NK-92 (cell line): ENCODE results near the gene TAF12.
"Not testable (repeated sequence)": the region's sequence is repeated elsewhere in the genome, so short reads cannot be mapped to it uniquely, and the experiment has no call there.

Experiments
- DNase-seq: peaks from one replicate; lab custom pipeline; 2025; ENCODE audit not compliant: unreplicated experiment; lab: John Stamatoyannopoulos, UW

Gene TAF12

GRCh38 chr1:28642847-28643635, at the start of gene TAF12:
Gene TAF12, minus strand, starts transcription at chr1:28643067. Its CDS starts 20,986 bp downstream, at chr1:28622081.
- DNase-seq, result peak; percentile 45

- not testable (repeated sequence) for DNase-seq
Measured at GRCh38 chr1:28691627-28692026, 48.8 kb upstream of the TAF12 start.

GRCh38 chr1:28684937-28685336, 42.1 kb upstream of the TAF12 start:
- no peak for DNase-seq

- DNase-seq, result no peak
Measured at GRCh38 chr1:28682840-28683239, 40.0 kb upstream of the TAF12 start.

GRCh38 chr1:28680151-28680550, 37.3 kb upstream of the TAF12 start:
- DNase-seq, result no peak

GRCh38 chr1:28675924-28676257, 33.0 kb upstream of the TAF12 start:
- DNase-seq, result no peak

GRCh38 chr1:28672971-28673370, 30.1 kb upstream of the TAF12 start:
- DNase-seq, result not testable (repeated sequence)

- DNase-seq, result no peak
Measured at GRCh38 chr1:28671254-28671780, 28.4 kb upstream of the TAF12 start.

GRCh38 chr1:28668956-28669723, 26.3 kb upstream of the TAF12 start:
- DNase-seq, result no peak

GRCh38 chr1:28668191-28668955, 25.5 kb upstream of the TAF12 start, which contains the start of gene GMEB1:
Gene GMEB1, plus strand, starts transcription at chr1:28668784. Its CDS starts 14,829 bp downstream, at chr1:28683613.
- DNase-seq, result no peak

- DNase-seq, result no peak
Measured at GRCh38 chr1:28666806-28667205, 23.9 kb upstream of the TAF12 start.

GRCh38 chr1:28663871-28664470, 21.1 kb upstream of the TAF12 start:
- no peak for DNase-seq

GRCh38 chr1:28656335-28656734, 13.5 kb upstream of the TAF12 start:
- no peak for DNase-seq

GRCh38 chr1:28655448-28656311, 12.8 kb upstream of the TAF12 start:
- DNase-seq, result not testable (repeated sequence)

- DNase-seq, result not testable (repeated sequence)
Measured at GRCh38 chr1:28653870-28654269, 11.0 kb upstream of the TAF12 start.

GRCh38 chr1:28653063-28653462, 10.2 kb upstream of the TAF12 start:
- not testable (repeated sequence) for DNase-seq

GRCh38 chr1:28648474-28649198, 5.8 kb upstream of the TAF12 start, which contains the start of gene RNU11:
Gene RNU11, plus strand, starts transcription at chr1:28648600.
- peak; percentile 23 for DNase-seq

GRCh38 chr1:28648008-28648473, 5.2 kb upstream of the TAF12 start:
- DNase-seq, result peak; percentile 56

- DNase-seq, result no peak
Measured at GRCh38 chr1:28646040-28646439, 3.2 kb upstream of the TAF12 start.
